Endothelial cell of umbilical vein (primary cell): ENCODE measurements around the gene LIPA.

Source experiments
- CTCF ChIP-seq, 2 donors: IDR thresholded peaks; 1 replicate in 1 of 2; 2 replicates in 1 of 2; pipeline ENCODE4 v1.5.1; 2011; ENCODE audit warnings: low read length in 2 of 2, mild to moderate bottlenecking in 2 of 2, moderate library complexity in 2 of 2, control low read depth in 1 of 2, inconsistent platforms in 1 of 2, low read depth in 1 of 2; ENCODE audit not compliant: insufficient read depth in 1 of 2; ENCODE audit errors: extremely low read depth in 1 of 2
- MAX ChIP-seq: IDR thresholded peaks from 2 replicates; pipeline ENCODE4 v1.6.1; 2011; ENCODE audit not compliant: insufficient read depth, insufficient read length
- POLR2AphosphoS5 ChIP-seq: IDR thresholded peaks from 2 replicates; pipeline ENCODE4 v1.6.1; 2012; ENCODE audit warnings: low read depth, mild to moderate bottlenecking, control low read depth, low read length, moderate library complexity; ENCODE audit not compliant: insufficient read depth

DNA sequence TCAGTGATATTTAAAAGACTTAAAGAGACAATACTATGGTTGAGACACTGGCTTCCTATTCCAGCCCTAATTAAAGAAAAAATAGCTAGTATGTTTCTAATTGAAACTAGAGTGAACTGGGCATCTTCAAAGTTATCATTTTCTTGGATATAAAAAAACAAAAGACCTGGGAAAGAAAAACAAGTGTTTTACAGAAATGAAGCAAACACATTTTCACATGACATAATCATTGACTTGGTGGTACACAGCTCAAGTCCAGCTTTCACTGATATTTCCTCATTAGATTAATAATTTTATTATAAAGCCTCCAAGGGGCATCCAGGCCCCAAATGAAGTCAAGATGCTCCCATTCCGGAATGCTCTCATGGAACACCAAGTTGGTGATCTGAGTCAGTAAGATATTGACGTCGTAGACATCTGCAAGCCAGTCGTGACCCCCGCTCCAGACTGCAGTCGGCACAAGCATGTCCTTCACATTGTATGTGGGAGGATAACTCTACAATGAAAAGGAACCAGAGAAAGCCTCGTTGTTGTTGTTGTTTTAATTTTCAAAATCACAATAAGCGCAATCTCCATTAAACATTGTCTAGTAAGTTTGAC, 36.9 kb downstream of the LIPA start:
- no peak for TF ChIP-seq CTCF (IDR thresholded peaks at IDR 0.05; ENCODE audit: extremely low read depth in 1 of 2, insufficient read depth in 1 of 2, low read depth in 1 of 2, low read length in 2 of 2)
- no peak for TF ChIP-seq POLR2AphosphoS5
- TF ChIP-seq MAX: no peak
